Activated CD8-positive, alpha-beta memory T cell treated with anti-CD3 and anti-CD28 coated beads, Interleukin-2, amount 50 U/mL, for 48 hours (primary cell): ENCODE results near the gene MYO1B.

Experiments
- DNase-seq: peaks from one replicate; pipeline ENCODE4 v3.0.0-alpha.2; 2020

Gene MYO1B

GRCh38 chr2:191301971-191302370, 56.8 kb downstream of the MYO1B start:
- DNase-seq = no peak

- no peak for DNase-seq
Observed at GRCh38 chr2:191302459-191303139, 57.4 kb downstream of the MYO1B start.

DNA sequence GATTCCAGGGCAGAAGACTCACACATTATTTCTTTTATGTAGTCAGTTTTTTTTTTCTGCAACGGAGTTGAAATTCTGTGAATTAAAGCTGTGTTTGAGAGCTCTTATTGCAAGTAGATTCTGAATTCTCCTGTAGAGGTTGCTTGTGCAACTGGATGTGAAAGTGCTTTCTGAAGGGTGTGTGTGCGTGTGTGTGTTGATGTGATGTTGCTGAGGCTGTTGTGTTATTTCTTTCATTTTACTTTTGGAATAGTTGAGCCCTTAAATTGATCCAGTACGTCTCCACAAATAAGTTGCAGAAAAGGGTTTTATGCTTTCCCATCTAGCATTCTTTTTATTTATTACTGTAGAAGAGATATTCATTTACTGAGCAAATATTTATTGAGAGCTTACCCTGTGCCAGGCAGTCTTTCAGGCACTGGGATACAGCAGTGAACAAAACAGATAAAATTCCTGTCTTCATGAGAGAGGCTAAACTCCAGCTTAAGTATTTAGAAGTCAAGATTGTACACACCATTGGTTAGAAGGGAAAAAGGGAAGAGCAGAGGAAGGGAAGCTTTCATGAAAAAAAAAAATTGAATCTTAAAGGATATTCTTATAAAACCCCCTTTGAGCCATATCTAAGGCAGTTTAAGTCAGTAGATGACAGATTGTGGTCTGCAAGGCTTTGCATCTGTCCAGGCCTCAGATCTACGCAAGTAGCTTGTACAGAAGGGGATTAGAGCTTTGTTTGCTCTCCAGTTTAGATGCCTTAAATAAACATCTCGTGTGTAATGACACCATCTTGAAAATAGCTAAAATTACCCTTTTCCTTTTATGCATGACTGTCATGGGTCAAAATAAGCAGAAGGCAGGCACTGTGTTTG, 58.2 kb downstream of the MYO1B start:
- DNase-seq = no peak

- no peak for DNase-seq
Observed at GRCh38 chr2:191304939-191305875, 60.0 kb downstream of the MYO1B start.

DNA sequence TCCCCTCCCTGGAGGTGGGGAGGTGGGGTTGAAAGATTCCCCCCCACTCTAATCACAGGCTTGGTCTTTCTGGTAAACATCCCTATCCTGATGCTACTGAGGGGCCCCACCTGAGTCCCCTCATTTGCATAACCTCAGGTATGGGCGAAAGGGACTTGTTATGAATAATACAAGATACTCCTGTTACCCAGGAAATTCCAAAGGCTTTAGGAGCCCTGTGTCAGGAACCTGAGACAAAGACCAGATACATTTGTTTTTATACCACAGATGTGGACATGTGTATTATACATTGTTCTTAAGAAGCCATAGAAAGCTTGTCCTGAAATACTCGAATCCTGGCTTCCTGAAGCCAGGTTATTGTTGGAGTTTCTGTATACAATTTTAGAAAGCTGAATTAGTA, 62.8 kb downstream of the MYO1B start:
- DNase-seq = no peak

GRCh38 chr2:191311156-191311555, 66.0 kb downstream of the MYO1B start:
- no peak for DNase-seq

- DNase-seq = no peak
Observed at GRCh38 chr2:191311627-191312026, 66.4 kb downstream of the MYO1B start.

DNA sequence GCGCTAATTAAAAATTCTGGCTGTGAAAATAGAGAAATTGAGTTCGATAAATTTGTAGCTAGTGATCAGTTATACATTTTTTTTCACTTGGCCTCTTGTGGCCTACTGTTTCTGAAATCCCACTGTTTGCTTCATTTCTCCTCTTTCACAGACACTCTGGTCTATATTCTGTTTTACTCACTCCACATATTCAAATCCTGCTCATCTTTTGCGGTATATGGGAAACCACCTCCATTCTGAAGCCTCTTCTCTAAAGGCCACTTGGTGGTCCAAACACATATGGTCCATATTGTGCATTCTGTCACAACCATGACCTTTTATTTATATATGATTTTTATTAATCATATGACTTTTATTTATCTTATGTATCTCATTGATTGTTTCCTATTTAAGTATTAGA, 67.0 kb downstream of the MYO1B start:
- no peak for DNase-seq

- DNase-seq = no peak
Observed at GRCh38 chr2:191312662-191313061, 67.5 kb downstream of the MYO1B start.

- no peak for DNase-seq
Observed at GRCh38 chr2:191314697-191315364, 69.6 kb downstream of the MYO1B start.

DNA sequence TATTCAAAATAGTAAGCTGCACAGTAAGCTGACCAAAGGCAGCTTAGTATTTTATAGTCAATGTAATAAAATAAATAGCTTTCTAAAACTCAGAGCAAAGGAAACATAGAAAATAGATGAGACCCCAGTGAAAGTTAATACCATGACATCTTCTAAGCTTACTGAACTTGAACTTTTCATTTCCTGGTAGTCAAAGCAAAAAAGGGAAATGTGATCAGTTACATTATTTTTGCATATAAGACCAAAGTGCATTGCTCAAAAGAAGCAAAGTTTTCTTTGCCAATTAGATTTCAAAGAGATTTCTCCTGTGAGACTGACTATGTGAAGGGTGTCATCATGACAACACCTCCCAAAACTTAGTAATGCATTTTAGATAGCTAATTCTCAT, 70.2 kb downstream of the MYO1B start:
- DNase-seq = no peak

GRCh38 chr2:191316246-191316994, 71.2 kb downstream of the MYO1B start:
- no peak for DNase-seq

GRCh38 chr2:191318037-191318728, 73.0 kb downstream of the MYO1B start:
- DNase-seq = no peak

DNA sequence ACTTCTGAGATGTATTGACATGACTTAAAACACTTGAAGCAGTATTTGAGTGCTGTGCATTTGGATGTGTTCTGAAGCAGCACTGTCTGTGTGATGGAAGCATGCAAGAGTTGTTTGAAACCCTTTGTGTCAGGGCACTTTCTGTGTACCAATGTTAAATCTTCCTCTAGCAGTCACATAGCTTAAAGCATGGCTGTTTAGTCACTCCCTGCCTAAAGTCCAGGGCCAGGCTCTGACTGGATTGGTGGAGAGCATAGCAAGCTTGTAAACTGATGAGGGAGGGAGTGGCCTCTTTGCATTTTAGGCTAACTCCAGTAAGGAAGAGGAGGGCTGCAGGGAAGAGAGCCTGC, 73.5 kb downstream of the MYO1B start:
- no peak for DNase-seq

- no peak for DNase-seq
Observed at GRCh38 chr2:191319186-191319585, 74.0 kb downstream of the MYO1B start.

DNA sequence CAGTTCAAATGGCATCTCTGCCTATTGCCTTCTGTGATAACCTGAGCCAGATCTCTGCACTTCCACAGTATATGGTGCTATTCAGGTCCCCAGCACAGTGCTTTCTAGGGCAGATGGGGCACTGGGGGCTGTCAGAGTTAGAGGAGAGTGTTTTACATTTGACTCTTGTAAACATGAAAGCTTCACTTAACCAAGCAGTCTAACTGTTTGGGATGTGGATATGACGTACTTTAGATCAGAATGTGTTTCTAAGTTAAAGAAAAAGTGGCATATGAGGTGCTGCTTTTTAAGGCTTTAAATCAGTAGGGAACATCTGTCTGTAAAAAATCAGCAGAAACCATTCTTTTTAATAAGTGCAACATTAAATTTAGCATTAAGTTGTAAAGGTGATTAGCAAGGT, 75.7 kb downstream of the MYO1B start:
- DNase-seq = no peak

DNA sequence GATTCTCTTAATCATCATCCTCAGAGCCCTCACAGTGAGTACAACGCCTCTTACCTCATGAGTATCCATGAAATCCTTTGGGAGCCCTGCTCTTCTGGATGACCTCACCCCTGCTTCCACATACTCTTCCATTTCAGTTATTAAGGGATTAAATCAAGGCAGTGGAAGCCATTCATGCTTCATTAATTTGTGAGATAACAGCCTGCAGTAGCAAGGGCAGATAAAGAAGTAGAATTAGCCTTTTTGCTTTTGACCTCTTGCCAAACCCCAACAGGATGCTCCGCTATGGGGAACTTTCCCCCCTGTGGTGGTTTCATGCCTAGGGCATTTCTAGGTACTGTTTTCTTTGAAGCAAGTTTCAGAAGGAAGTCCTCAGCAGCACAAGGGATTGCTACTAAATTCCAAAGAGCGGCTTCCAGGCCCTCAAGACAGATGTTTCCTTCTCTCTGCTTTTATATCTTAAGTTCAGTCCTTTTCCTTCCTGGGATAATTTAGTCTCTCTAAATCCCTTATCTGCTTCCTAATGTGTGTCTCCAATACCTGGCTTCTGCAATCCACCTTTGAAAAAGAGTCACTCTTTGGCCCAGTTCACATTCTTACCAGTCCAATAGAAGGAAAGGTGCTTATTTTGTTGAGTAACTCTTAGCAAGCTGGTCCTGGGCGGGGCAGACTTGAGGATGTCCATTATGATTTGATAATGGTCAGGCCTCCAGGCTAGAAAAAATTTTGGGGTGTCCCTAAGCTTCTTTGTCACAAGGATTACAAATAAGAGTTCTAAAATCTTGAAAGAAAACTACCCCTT, 76.9 kb downstream of the MYO1B start:
- no peak for DNase-seq

DNA sequence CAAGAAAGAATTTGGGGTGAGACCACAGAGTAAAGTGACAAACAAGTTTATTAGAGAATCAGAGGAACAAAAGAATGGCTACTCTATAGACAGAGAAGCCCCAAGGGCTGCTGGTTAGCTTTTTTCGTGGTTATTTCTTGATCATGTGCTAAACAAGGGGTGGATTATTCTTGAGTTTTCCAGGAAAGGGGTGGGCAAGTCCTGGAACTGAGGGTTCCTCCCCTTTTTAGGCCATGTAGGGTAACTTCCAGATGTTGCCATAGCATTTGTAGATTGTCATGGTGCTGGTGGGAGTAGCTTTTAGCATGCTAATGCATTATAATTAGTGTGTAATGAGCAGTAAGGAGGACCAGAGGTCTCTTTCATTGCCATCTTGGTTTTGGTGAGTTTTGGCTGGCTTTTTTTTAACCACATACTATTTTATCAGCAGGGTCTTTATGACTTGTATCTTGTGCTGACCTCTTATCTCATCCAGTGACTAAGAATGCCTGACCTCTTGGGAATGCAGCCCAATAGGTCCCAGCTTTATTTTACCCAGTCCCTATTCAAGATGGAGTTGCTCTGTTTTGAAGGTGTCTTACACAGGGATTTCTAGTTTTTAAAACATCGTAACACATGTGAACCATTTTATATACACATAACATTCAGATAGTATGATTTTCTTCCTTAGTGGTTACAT, 77.8 kb downstream of the MYO1B start:
- no peak for DNase-seq

GRCh38 chr2:191325651-191326365, 80.6 kb downstream of the MYO1B start:
- no peak for DNase-seq
